ENCODE data around the gene TNFRSF14.

DNA sequence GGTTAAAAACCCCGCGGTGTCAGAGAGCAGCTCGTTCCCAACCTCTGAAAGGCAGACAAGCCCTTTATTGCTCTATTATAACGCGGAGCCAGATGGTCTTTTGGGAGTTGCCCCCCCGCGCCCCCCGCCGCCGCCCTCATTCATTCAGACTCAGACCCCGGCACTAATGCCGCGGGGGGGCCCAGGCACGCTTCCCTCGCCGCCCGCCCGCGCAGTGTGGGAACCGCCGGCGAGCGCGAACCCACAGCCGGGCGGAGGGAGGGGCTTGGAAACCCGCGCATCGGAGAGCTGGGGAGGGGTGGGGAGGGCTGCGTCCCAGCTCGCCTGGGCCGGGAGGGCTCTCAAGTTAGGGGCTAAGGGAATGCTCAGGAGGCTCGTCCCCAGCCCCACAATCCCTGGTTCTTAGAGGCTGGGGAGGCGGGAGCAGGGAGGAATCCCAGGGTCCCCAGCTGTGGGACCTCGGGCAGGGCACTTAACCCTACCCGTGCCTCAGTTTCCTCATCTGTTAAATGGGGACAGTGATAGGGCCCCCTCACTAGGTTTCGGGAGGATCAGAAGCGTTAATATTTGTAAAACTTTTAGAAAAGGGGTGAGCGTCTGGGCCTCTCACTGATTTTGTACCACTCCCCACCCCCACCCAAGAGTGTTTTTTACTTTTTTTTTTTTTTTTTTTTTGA, 15.2 kb upstream of the TNFRSF14 start:
- TF ChIP-seq SP1 (IDR thresholded peaks at IDR 0.05): no peak
- TF ChIP-seq, protein P1, sequence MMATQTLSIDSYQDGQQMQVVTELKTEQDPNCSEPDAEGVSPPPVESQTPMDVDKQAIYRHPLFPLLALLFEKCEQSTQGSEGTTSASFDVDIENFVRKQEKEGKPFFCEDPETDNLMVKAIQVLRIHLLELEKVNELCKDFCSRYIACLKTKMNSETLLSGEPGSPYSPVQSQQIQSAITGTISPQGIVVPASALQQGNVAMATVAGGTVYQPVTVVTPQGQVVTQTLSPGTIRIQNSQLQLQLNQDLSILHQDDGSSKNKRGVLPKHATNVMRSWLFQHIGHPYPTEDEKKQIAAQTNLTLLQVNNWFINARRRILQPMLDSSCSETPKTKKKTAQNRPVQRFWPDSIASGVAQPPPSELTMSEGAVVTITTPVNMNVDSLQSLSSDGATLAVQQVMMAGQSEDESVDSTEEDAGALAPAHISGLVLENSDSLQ (IDR thresholded peaks at IDR 0.05): no peak
- no peak for TF ChIP-seq FOXK2 (IDR thresholded peaks at IDR 0.05)
- no peak for TF ChIP-seq NFRKB (IDR thresholded peaks at IDR 0.05)
